ENCODE results near the gene GP1BA.
A peak's percentile ranks its signal among the peaks of the same experiment; 100 is the strongest.

Gene GP1BA

GRCh38 chr17:4937553-4937952, 5.5 kb downstream of the GP1BA start:
- Histone ChIP-seq H3K9me3 (ENCODE audit: low read length) (no peaks in the 10 kb centered on the region), H3K36me3 (ENCODE audit: insufficient read depth, low read length) (peaks cover 48% of the 10 kb centered on the region), H2AFZ (ENCODE audit: low read length) (no peak overlapping the region), H3K9me2 (ENCODE audit: low read depth, low read length) (no peaks in the 10 kb centered on the region), H3K4me2 (ENCODE audit: low read length) (no peak overlapping the region), H3K27ac (ENCODE audit: low read depth, low read length, poor library complexity, severe bottlenecking) (no peak overlapping the region), H3K27me3 (ENCODE audit: insufficient read depth, low read length) (no peaks in the 10 kb centered on the region), H3K4me1 (ENCODE audit: insufficient read depth, low read length, severe bottlenecking) (peaks cover 34% of the 10 kb centered on the region), H3F3A (ENCODE audit: insufficient read depth, low read length) (no peaks in the 10 kb centered on the region), H4K20me1 (ENCODE audit: insufficient read depth, low read length) (no peaks in the 10 kb centered on the region), H3K79me2 (ENCODE audit: insufficient read depth, low read length) (peaks cover 16% of the 10 kb centered on the region; the same call in 1 of the 2 replicates), H3K9ac (ENCODE audit: low read length) (no peak overlapping the region), H3K4me3 (ENCODE audit: low read depth, low read length, poor library complexity, severe bottlenecking) (no peak overlapping the region)
- TF ChIP-seq EZH2 (IDR thresholded peaks at IDR 0.05; ENCODE audit: borderline replicate concordance, low read length) (no peak), CTCF (IDR thresholded peaks at IDR 0.05; ENCODE audit: low read length) (no peak)

- Histone ChIP-seq H3K4me1 (ENCODE audit: insufficient read depth, low read length, severe bottlenecking) (peaks cover 36% of the 10 kb centered on the region), H3K4me3 (ENCODE audit: low read depth, low read length, poor library complexity, severe bottlenecking) (peak overlapping the region; percentile 85), H3K79me2 (ENCODE audit: insufficient read depth, low read length) (peaks cover 16% of the 10 kb centered on the region; the same call in 1 of the 2 replicates), H4K20me1 (ENCODE audit: insufficient read depth, low read length) (no peaks in the 10 kb centered on the region), H3K9me2 (ENCODE audit: low read depth, low read length) (no peaks in the 10 kb centered on the region), H3F3A (ENCODE audit: insufficient read depth, low read length) (no peaks in the 10 kb centered on the region), H3K9me3 (ENCODE audit: low read length) (no peaks in the 10 kb centered on the region), H3K4me2 (ENCODE audit: low read length) (peak overlapping the region; percentile 84), H2AFZ (ENCODE audit: low read length) (no peak overlapping the region), H3K9ac (ENCODE audit: low read length) (peak overlapping the region; percentile 98; the same call in 1 of the 2 replicates), H3K36me3 (ENCODE audit: insufficient read depth, low read length) (peaks cover 53% of the 10 kb centered on the region), H3K27me3 (ENCODE audit: insufficient read depth, low read length) (no peaks in the 10 kb centered on the region), H3K27ac (ENCODE audit: low read depth, low read length, poor library complexity, severe bottlenecking) (no peak overlapping the region)
- TF ChIP-seq CTCF (IDR thresholded peaks at IDR 0.05; ENCODE audit: low read length) (no peak), EZH2 (IDR thresholded peaks at IDR 0.05; ENCODE audit: borderline replicate concordance, low read length) (no peak)
Observed at GRCh38 chr17:4938069-4938491, 6.0 kb downstream of the GP1BA start.

GRCh38 chr17:4938688-4939545, 6.8 kb downstream of the GP1BA start:
- no peak; the same call in 1 of the 2 replicates for TF ChIP-seq CTCF (IDR thresholded peaks at IDR 0.05; ENCODE audit: low read length)
- no peak for TF ChIP-seq EZH2 (IDR thresholded peaks at IDR 0.05; ENCODE audit: borderline replicate concordance, low read length)
- peak overlapping the region; percentile 84 for H3K4me2 ChIP-seq (ENCODE audit: low read length)
- no peak overlapping the region for H2AFZ ChIP-seq (ENCODE audit: low read length)
- H3F3A ChIP-seq (ENCODE audit: insufficient read depth, low read length), result peaks cover 4% of the 10 kb centered on the region; the same call in 1 of the 2 replicates
- H3K9ac ChIP-seq (ENCODE audit: low read length), result peak overlapping the region; percentile 98
- H3K27ac ChIP-seq (ENCODE audit: low read depth, low read length, poor library complexity, severe bottlenecking), result peak overlapping the region; percentile 85
- peak overlapping the region; percentile 85 for H3K4me3 ChIP-seq (ENCODE audit: low read depth, low read length, poor library complexity, severe bottlenecking)
- no peaks in the 10 kb centered on the region for H4K20me1 ChIP-seq (ENCODE audit: insufficient read depth, low read length)
- peaks cover 61% of the 10 kb centered on the region for H3K36me3 ChIP-seq (ENCODE audit: insufficient read depth, low read length)
- H3K9me3 ChIP-seq (ENCODE audit: low read length), result no peaks in the 10 kb centered on the region
- H3K27me3 ChIP-seq (ENCODE audit: insufficient read depth, low read length), result no peaks in the 10 kb centered on the region
- no peaks in the 10 kb centered on the region for H3K9me2 ChIP-seq (ENCODE audit: low read depth, low read length)
- H3K79me2 ChIP-seq (ENCODE audit: insufficient read depth, low read length), result peaks cover 16% of the 10 kb centered on the region; the same call in 1 of the 2 replicates
- peaks cover 45% of the 10 kb centered on the region for H3K4me1 ChIP-seq (ENCODE audit: insufficient read depth, low read length, severe bottlenecking)

All from OCI-LY1 (cell line).